ENCODE results near the gene MT1B.
"Not testable (repeated sequence)": the region's sequence is repeated elsewhere in the genome, so short reads cannot be mapped to it uniquely, and the experiment has no call there.

Gene MT1B

GRCh38 chr16:56662357-56663354 lies 11.0 kb downstream of the MT1B start:
- TF ChIP-seq EZH2 (IDR thresholded peaks at IDR 0.05; ENCODE audit: borderline replicate concordance, low read length) (no peak), CTCF (IDR thresholded peaks at IDR 0.05; ENCODE audit: low read length) (no peak)
- Histone ChIP-seq H3K4me3 (ENCODE audit: low read depth, low read length, poor library complexity, severe bottlenecking) (no peak overlapping the region), H3K9me3 (ENCODE audit: low read length) (no peaks in the 10 kb centered on the region), H3K4me1 (ENCODE audit: insufficient read depth, low read length, severe bottlenecking) (peaks cover 5% of the 10 kb centered on the region), H3K9me2 (ENCODE audit: low read depth, low read length) (no peaks in the 10 kb centered on the region), H3K4me2 (ENCODE audit: low read length) (no peak overlapping the region), H3K79me2 (ENCODE audit: insufficient read depth, low read length) (no peaks in the 10 kb centered on the region), H2AFZ (ENCODE audit: low read length) (no peak overlapping the region), H3K36me3 (ENCODE audit: insufficient read depth, low read length) (no peaks in the 10 kb centered on the region), H3F3A (ENCODE audit: insufficient read depth, low read length) (no peaks in the 10 kb centered on the region), H3K27ac (ENCODE audit: low read depth, low read length, poor library complexity, severe bottlenecking) (no peak overlapping the region), H4K20me1 (ENCODE audit: insufficient read depth, low read length) (no peaks in the 10 kb centered on the region), H3K9ac (ENCODE audit: low read length) (no peak overlapping the region), H3K27me3 (ENCODE audit: insufficient read depth, low read length) (peaks cover 6% of the 10 kb centered on the region; the same call in 1 of the 2 replicates)

- H3K9me3 ChIP-seq (ENCODE audit: low read length): no peaks in the 10 kb centered on the region
- H3K36me3 ChIP-seq (ENCODE audit: insufficient read depth, low read length): no peaks in the 10 kb centered on the region
- TF ChIP-seq CTCF (IDR thresholded peaks at IDR 0.05; ENCODE audit: low read length) (no peak), EZH2 (IDR thresholded peaks at IDR 0.05; ENCODE audit: borderline replicate concordance, low read length) (no peak)
- no peaks in the 10 kb centered on the region for H3K9me2 ChIP-seq (ENCODE audit: low read depth, low read length)
- H2AFZ ChIP-seq (ENCODE audit: low read length): no peak overlapping the region
- H3K27me3 ChIP-seq (ENCODE audit: insufficient read depth, low read length): peaks cover 6% of the 10 kb centered on the region; the same call in 1 of the 2 replicates
- no peaks in the 10 kb centered on the region for H4K20me1 ChIP-seq (ENCODE audit: insufficient read depth, low read length)
- no peak overlapping the region for H3K27ac ChIP-seq (ENCODE audit: low read depth, low read length, poor library complexity, severe bottlenecking)
- no peak overlapping the region for H3K9ac ChIP-seq (ENCODE audit: low read length)
- H3K4me1 ChIP-seq (ENCODE audit: insufficient read depth, low read length, severe bottlenecking): no peaks in the 10 kb centered on the region
- H3K79me2 ChIP-seq (ENCODE audit: insufficient read depth, low read length): no peaks in the 10 kb centered on the region
- H3K4me3 ChIP-seq (ENCODE audit: low read depth, low read length, poor library complexity, severe bottlenecking): no peak overlapping the region
- H3F3A ChIP-seq (ENCODE audit: insufficient read depth, low read length): no peaks in the 10 kb centered on the region
- H3K4me2 ChIP-seq (ENCODE audit: low read length): no peak overlapping the region
Measured at GRCh38 chr16:56664506-56664905, 12.8 kb downstream of the MT1B start.

GRCh38 chr16:56665286-56666261 lies 13.9 kb downstream of the MT1B start:
- not testable (repeated sequence) for H3K27me3 ChIP-seq (ENCODE audit: insufficient read depth, low read length); H3K27ac ChIP-seq (ENCODE audit: low read depth, low read length, poor library complexity, severe bottlenecking); H3K9ac ChIP-seq (ENCODE audit: low read length); H3K4me3 ChIP-seq (ENCODE audit: low read depth, low read length, poor library complexity, severe bottlenecking); H3K4me2 ChIP-seq (ENCODE audit: low read length); H3K79me2 ChIP-seq (ENCODE audit: insufficient read depth, low read length); H3K9me2 ChIP-seq (ENCODE audit: low read depth, low read length); H2AFZ ChIP-seq (ENCODE audit: low read length); H3K4me1 ChIP-seq (ENCODE audit: insufficient read depth, low read length, severe bottlenecking); H3K9me3 ChIP-seq (ENCODE audit: low read length); H3K36me3 ChIP-seq (ENCODE audit: insufficient read depth, low read length); H3F3A ChIP-seq (ENCODE audit: insufficient read depth, low read length); H4K20me1 ChIP-seq (ENCODE audit: insufficient read depth, low read length)
